GM19468 (cell line): Measurements from ENCODE around the gene NLRP1.

Experiments
- ATAC-seq: cut with Tn5 transposase; IDR thresholded peaks from one replicate; pipeline ENCODE4 v1.9.1; 2021; ENCODE audit warnings: mild to moderate bottlenecking, moderate library complexity, moderate number of reproducible peaks; ENCODE audit not compliant: unreplicated experiment; ENCODE audit errors: extremely low read depth

NLRP1 gene

GRCh38 chr17:5486206-5487124 is 97.8 kb downstream of the NLRP1 start, which contains the start of gene MIS12:
MIS12 (plus strand) TSS chr17:5486566; CDS start chr17:5488863, 2,297 bp downstream.
- ATAC-seq, result peak; percentile 59

DNA sequence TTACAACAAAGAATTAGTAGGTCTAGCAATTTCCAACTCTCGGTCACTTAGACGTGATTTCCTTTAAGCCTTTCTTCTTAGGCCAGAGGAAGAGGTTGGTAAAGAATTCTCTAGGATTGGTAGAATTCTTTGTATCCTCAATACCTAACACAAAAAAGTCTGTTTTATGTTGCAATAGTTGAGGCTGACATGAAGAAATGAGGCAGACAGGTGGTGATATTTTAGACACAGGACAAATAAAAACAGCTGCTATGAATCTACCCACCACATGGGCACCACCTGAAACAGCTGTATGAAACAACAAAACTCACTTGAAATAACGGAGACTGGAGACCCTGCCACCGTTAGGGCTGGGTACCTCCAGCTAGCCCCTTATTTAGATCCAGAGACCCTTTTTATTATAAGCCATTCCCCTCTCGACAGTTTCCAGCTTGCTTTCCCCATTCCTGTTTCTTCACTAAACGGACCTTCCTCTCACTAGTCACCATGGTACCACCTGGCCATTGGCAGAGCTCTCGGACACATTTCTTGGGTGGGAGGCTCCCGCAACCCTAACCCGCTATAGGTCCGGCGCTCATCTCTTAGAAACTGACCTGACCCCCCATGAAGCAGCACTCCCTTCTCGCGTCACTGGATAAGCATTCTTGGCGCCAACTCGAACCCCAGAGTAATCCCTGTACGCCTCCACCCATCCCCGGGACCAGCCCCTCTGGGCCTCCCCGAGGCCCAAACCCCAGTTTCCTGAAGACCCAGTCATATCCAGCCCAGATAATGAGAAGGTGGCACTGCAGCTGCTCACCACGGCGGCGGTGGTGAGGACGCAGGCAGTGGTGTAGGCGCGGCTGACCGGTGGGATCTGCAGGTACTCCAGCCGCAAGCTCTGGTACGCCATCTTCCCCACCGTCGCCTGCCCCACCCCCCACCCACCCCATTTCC is 98.8 kb downstream of the NLRP1 start, which contains the start of gene DERL2:
DERL2 (minus strand) TSS at position 909 of the 936 bp plus-strand sequence; CDS start at position 892, 17 bp downstream.
- peak; percentile 5 for ATAC-seq

- no peak for ATAC-seq
These were observed 102.9 kb downstream of the NLRP1 start for GRCh38 chr17:5481451-5481850.

- no peak for ATAC-seq
These were observed 103.3 kb downstream of the NLRP1 start for GRCh38 chr17:5480962-5481361.

GRCh38 chr17:5478992-5479391 is 105.3 kb downstream of the NLRP1 start:
- ATAC-seq, result no peak

DNA sequence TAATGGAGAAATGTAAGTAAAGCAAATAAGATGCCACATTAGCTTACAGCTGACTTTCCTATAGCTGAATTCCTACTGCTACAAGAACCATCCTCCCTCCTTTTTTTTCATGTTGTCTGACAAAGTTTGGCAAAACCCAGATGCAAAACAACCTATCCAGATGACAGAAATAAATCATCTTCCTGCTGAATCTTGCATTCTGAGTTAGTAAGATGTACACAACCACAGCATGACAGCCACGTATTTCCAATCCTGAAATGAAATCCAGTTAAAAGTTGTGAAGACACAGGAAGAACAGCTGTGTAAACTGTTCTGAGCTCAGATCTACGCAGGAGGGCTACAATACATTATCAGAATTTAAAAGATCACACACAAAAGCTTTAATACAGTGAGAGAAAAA is 110.4 kb downstream of the NLRP1 start:
- ATAC-seq, result no peak

DNA sequence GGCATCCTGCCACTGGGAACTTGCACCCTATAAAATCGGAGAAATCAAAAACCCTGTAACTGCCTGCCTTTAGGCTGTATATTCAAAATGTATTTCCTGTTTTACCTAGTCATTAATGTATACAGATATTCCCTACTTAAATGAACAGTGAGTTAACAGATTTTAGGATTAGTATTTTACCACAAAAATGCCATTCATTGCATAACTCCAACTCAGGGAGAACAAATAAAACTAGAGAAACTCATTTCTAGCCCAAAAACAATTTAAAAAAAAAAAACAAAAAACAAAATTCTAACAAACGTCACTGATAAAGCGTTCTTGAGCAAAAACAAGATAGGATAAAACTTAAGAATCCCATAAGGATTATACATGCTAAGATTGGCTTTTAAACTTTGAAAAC is 111.8 kb downstream of the NLRP1 start:
- ATAC-seq, result no peak

DNA sequence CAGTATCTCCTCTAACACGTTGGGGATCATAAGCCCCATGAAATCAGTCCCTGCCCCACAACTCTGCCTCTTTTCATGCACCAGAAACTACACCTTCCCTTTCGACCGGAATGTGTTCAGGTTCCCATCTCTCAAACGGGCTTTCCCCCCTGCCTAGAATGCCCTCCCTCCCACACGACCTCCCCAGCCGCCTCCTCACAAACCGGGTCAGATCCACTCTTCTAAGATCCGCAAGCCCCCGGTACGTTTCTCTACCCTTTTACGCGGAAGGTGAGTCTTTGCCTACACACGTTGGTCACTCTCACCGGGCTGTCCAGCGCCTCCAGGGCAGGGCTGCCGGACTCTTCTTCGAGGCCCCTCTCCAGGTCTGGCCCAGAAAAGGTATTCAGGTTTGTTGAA is 116.2 kb downstream of the NLRP1 start:
- no peak for ATAC-seq

- ATAC-seq, result no peak
These were observed 116.9 kb downstream of the NLRP1 start for GRCh38 chr17:5467416-5467815.

DNA sequence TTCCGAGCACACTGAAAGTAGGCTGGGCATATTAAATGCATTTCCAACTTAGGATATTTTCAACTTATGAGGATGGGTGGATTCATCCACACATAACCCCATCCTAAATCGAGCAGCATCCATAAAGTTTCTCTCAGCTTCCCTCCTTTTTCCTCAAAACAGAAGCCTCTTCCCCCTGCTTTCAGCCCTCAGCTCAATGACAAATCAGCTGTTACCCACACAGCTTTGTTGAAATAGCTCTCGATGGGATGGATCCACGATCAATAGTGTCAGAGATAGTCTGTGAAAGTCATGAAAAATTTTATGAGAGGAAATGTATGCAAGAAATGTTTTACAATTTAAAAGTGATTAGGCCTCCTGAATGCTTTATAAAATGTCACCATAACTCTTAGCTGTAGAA is 118.0 kb downstream of the NLRP1 start:
- no peak for ATAC-seq

GRCh38 chr17:5464717-5465507 is 119.4 kb downstream of the NLRP1 start:
- no peak for ATAC-seq
